Smooth muscle cell (in vitro differentiated cells): ENCODE measurements around the gene RAB43. TPM values are rescaled to one million over a fixed set of nuclear protein-coding genes. Genes with fewer than 3 reads are reported as not detected.

ENCODE experiments used
- DNase-seq: peaks from one replicate; lab custom pipeline; 2025; ENCODE audit not compliant: unreplicated experiment; lab: John Stamatoyannopoulos, UW
- H2AFZ ChIP-seq: fragments of 200-600 bp; sonication (generic); 2 replicates; pipeline ENCODE4 v1.6.0; 2016; ENCODE audit warnings: antibody characterized with exemption, low read depth, mild to moderate bottlenecking
- H3F3A ChIP-seq: fragments of 200-600 bp; sonication (generic); 2 replicates; pipeline ENCODE4 v1.6.0; 2017; ENCODE audit warnings: antibody characterized with exemption, low read depth
- H3K27ac ChIP-seq: fragments of 200-600 bp; sonication (generic); 2 replicates; pipeline ENCODE4 v1.5.1; 2016; ENCODE audit warnings: low read depth, mild to moderate bottlenecking
- H3K27me3 ChIP-seq: fragments of 200-600 bp; sonication (generic); 2 replicates; pipeline ENCODE4 v1.6.1; 2016; ENCODE audit warnings: low read depth, mild to moderate bottlenecking
- H3K36me3 ChIP-seq: fragments of 200-600 bp; sonication (generic); 2 replicates; pipeline ENCODE4 v1.5.1; 2016; ENCODE audit warnings: low read depth
- H3K4me1 ChIP-seq: fragments of 200-600 bp; sonication (generic); 2 replicates; pipeline ENCODE4 v1.5.1; 2016; ENCODE audit warnings: low read depth
- H3K4me2 ChIP-seq: fragments of 200-600 bp; sonication (generic); 2 replicates; pipeline ENCODE4 v1.6.0; 2016; ENCODE audit warnings: mild to moderate bottlenecking
- H3K4me3 ChIP-seq: fragments of 200-600 bp; sonication (generic); 2 replicates; pipeline ENCODE4 v1.5.1; 2016; ENCODE audit warnings: mild to moderate bottlenecking
- H3K79me2 ChIP-seq: fragments of 200-600 bp; sonication (generic); 2 replicates; pipeline ENCODE4 v1.6.0; 2016; ENCODE audit warnings: low read depth, mild to moderate bottlenecking
- H3K9ac ChIP-seq: fragments of 200-600 bp; sonication (generic); 2 replicates; pipeline ENCODE4 v1.6.0; 2016; ENCODE audit warnings: low read depth
- H3K9me3 ChIP-seq: fragments of 200-600 bp; sonication (generic); replicated peaks from 2 replicates; pipeline ENCODE4 v1.5.1; 2016; ENCODE audit warnings: low read depth
- H4K20me1 ChIP-seq: fragments of 200-600 bp; sonication (generic); 2 replicates; pipeline ENCODE4 v1.6.0; 2016; ENCODE audit warnings: low read depth
- WGBS: methylation state at CpG from one replicate; pipeline ENCODE4 v1.1.7; 2016; ENCODE audit warnings: low lambda C conversion rate; 5-methylcytosine and 5-hydroxymethylcytosine counted together
- polyA plus RNA-seq: library from polyadenylated mRNA; unstranded; fragments of >200 nt; fragmentation: Nextera tagmentation; extraction: Ambion mirVana; gene quantifications from 2 replicates; pipeline ENCODE4 v1.2.1, GENCODE V29; 2016
- total RNA-seq: library from RNA; depleted of rRNA; stranded (reverse); fragments of >200 nt; gene quantifications from 2 replicates; pipeline ENCODE4 v1.2.3, GENCODE V29; 2014
- TF ChIP-seq, protein P1 (sequence below): fragments of 200-600 bp; sonication (generic); IDR thresholded peaks from 2 replicates; pipeline ENCODE4 v1.5.1; 2017; ENCODE audit warnings: borderline replicate concordance, mild to moderate bottlenecking, antibody characterized with exemption; ENCODE audit not compliant: insufficient read depth, poor library complexity, severe bottlenecking

Gene RAB43
- total and polyA plus RNA-seq, 2 experiments from 2014 or later: 9.5 to 20.8 TPM

GRCh38 chr3:129057249-129057648 is 64.4 kb downstream of the RAB43 start:
- WGBS: 93% methylated on average over 4 of the region's 4 CpGs
- Histone ChIP-seq H3F3A (no peaks in the 10 kb centered on the region), H3K4me3 (no peak overlapping the region), H3K9me3 (no peaks in the 10 kb centered on the region), H3K79me2 (no peaks in the 10 kb centered on the region), H3K27ac (no peak overlapping the region), H3K4me1 (no peaks in the 10 kb centered on the region), H3K4me2 (no peak overlapping the region), H3K27me3 (no peaks in the 10 kb centered on the region), H3K9ac (no peak overlapping the region), H4K20me1 (no peaks in the 10 kb centered on the region), H3K36me3 (no peaks in the 10 kb centered on the region), H2AFZ (no peak overlapping the region)
- no peak for DNase-seq
- TF ChIP-seq, protein P1, sequence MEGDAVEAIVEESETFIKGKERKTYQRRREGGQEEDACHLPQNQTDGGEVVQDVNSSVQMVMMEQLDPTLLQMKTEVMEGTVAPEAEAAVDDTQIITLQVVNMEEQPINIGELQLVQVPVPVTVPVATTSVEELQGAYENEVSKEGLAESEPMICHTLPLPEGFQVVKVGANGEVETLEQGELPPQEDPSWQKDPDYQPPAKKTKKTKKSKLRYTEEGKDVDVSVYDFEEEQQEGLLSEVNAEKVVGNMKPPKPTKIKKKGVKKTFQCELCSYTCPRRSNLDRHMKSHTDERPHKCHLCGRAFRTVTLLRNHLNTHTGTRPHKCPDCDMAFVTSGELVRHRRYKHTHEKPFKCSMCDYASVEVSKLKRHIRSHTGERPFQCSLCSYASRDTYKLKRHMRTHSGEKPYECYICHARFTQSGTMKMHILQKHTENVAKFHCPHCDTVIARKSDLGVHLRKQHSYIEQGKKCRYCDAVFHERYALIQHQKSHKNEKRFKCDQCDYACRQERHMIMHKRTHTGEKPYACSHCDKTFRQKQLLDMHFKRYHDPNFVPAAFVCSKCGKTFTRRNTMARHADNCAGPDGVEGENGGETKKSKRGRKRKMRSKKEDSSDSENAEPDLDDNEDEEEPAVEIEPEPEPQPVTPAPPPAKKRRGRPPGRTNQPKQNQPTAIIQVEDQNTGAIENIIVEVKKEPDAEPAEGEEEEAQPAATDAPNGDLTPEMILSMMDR: no peak

- WGBS: 74% methylated on average over 9 of the region's 9 CpGs
- no peak overlapping the region for H2AFZ ChIP-seq
- H4K20me1 ChIP-seq: no peaks in the 10 kb centered on the region
- no peak overlapping the region for H3K27ac ChIP-seq
- no peaks in the 10 kb centered on the region for H3K9me3 ChIP-seq
- no peaks in the 10 kb centered on the region for H3K27me3 ChIP-seq
- H3K36me3 ChIP-seq: no peaks in the 10 kb centered on the region
- no peak overlapping the region for H3K4me3 ChIP-seq
- no peaks in the 10 kb centered on the region for H3K4me1 ChIP-seq
- H3K9ac ChIP-seq: no peak overlapping the region
- TF ChIP-seq, protein P1: no peak
- no peaks in the 10 kb centered on the region for H3F3A ChIP-seq
- no peak for DNase-seq
- H3K4me2 ChIP-seq: no peak overlapping the region
- no peaks in the 10 kb centered on the region for H3K79me2 ChIP-seq
These were observed 65.0 kb downstream of the RAB43 start for GRCh38 chr3:129056451-129057173.

DNA sequence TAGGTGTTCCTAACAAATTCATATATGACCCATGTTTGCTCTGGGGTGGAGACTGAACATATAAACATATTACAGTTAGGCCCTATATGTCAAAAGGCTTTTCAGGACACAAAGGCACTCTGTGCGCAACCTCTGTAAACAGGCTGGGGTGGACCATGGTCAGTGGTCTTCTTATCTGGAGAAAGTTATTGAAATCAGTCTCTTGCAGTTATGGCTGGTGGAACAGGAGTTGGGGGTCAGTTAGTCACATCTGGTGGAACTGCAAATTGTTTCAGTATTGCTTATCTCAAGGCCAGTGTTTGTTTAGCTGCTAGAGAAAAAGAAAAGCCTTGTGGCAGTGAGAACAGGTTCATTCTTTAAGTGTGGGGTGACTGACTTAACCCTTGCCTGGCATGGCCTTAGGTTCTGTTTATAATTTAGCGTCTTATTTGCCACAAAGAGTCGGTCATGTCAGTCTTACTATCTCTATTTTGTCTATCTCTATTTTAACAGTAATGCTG is 66.9 kb downstream of the RAB43 start:
- Histone ChIP-seq H3K36me3 (no peaks in the 10 kb centered on the region), H3K4me2 (no peak overlapping the region), H3K79me2 (no peaks in the 10 kb centered on the region), H2AFZ (no peak overlapping the region), H3K4me1 (no peaks in the 10 kb centered on the region), H3K27me3 (no peaks in the 10 kb centered on the region), H3K9me3 (no peaks in the 10 kb centered on the region), H4K20me1 (no peaks in the 10 kb centered on the region), H3K4me3 (no peak overlapping the region), H3K9ac (no peak overlapping the region), H3K27ac (no peak overlapping the region), H3F3A (no peaks in the 10 kb centered on the region)
- TF ChIP-seq, protein P1: no peak
- DNase-seq: no peak
- 87% methylated on average over 3 of the region's 3 CpGs for WGBS

GRCh38 chr3:129052675-129053074 is 68.9 kb downstream of the RAB43 start:
- no peak for DNase-seq
- no peaks in the 10 kb centered on the region for H4K20me1 ChIP-seq
- TF ChIP-seq, protein P1: no peak

More at GRCh38 chr3:129052675-129053074, 68.9 kb downstream of the RAB43 start:
- Histone ChIP-seq H3K4me3 (no peak overlapping the region), H3F3A (no peaks in the 10 kb centered on the region), H3K36me3 (no peaks in the 10 kb centered on the region), H3K9me3 (no peaks in the 10 kb centered on the region), H3K4me2 (no peak overlapping the region), H3K79me2 (no peaks in the 10 kb centered on the region), H3K4me1 (no peaks in the 10 kb centered on the region), H3K27me3 (no peaks in the 10 kb centered on the region), H3K27ac (no peak overlapping the region), H3K9ac (no peak overlapping the region), H2AFZ (no peak overlapping the region)
- WGBS: 100% methylated on average over 6 of the region's 6 CpGs
